HUES64 (cell line): Measurements from ENCODE around the gene PIK3R5.

Experiments used
- H3K27ac ChIP-seq: 2 replicates; pipeline ENCODE4 v1.7.0; 2013; ENCODE audit warnings: low read depth, low read length, inconsistent platforms
- H3K27me3 ChIP-seq: 2 replicates; pipeline ENCODE4 v1.6.1; 2013; ENCODE audit warnings: mild to moderate bottlenecking, low read length; ENCODE audit not compliant: insufficient read depth
- H3K36me3 ChIP-seq: 2 replicates; pipeline ENCODE4 v1.6.1; 2013; ENCODE audit warnings: mild to moderate bottlenecking, low read length; ENCODE audit not compliant: insufficient read depth
- H3K4me1 ChIP-seq: 2 replicates; pipeline ENCODE4 v1.6.1; 2013; ENCODE audit warnings: mild to moderate bottlenecking, low read length, moderate library complexity; ENCODE audit not compliant: insufficient read depth
- H3K4me3 ChIP-seq: 2 replicates; pipeline ENCODE4 v1.5.1; 2013; ENCODE audit warnings: mild to moderate bottlenecking, low read length, moderate library complexity
- H3K9ac ChIP-seq: 2 replicates; pipeline ENCODE4 v1.6.1; 2013; ENCODE audit warnings: mild to moderate bottlenecking, low read depth, low read length
- H3K9me3 ChIP-seq: 2 replicates; pipeline ENCODE4 v1.6.1; 2013; ENCODE audit warnings: low read depth, low read length; ENCODE audit not compliant: insufficient read depth
- WGBS: fragments of 150-250, 120-280 bp; methylation state at CpG from one replicate; pipeline ENCODE4 v1.1.7; 2013; ENCODE audit warnings: missing lambda C conversion rate; 5-methylcytosine and 5-hydroxymethylcytosine counted together

Gene PIK3R5

DNA sequence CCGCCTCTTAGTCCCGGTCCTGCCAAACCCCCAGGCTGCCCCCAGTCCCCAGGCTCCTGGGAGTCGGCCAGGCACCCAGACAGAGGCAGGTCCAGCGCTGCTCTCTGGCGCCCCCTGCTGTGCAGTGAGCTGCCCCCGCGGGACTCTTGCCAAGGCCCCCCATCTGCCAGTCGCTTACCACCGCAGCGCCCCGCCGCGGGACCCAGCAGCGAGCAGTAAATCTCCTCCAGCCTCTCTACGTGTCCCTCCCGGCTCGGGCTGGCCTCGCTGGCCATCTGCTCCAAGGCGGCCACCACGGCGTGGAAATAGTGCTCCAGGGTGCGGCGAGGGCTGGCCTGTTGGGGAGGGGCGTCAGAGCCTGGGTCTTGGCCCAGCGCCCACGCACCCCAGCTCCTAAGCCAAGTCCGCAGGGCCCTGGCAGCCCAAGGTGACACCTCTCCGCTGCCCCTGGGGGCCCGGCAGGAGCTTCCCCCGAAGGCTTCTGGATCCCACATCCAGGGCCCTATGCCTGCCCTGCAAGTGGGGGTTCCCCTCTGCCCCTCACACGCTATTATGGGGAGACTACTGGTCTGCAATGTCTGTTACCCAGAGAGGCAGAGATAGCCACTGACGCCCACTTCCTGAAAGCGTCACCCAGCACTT, 132.7 kb downstream of the PIK3R5 start:
- H3K4me1 ChIP-seq, result 0 out of 2 replicates have a peak, but pooled peaks cover 4% of the 10 kb centered on the region
- no peaks in the 10 kb centered on the region for H3K27me3 ChIP-seq
- H3K9ac ChIP-seq, result no peak overlapping the region
- no peak overlapping the region for H3K27ac ChIP-seq
- H3K9me3 ChIP-seq, result no peaks in the 10 kb centered on the region
- no peak overlapping the region for H3K4me3 ChIP-seq
- WGBS, result 71% methylated on average over 33 of the region's 33 CpGs
- no peaks in the 10 kb centered on the region for H3K36me3 ChIP-seq

- Histone ChIP-seq H3K36me3 (no peaks in the 10 kb centered on the region), H3K4me3 (no peak overlapping the region), H3K9me3 (no peaks in the 10 kb centered on the region), H3K27ac (no peak overlapping the region), H3K9ac (no peak overlapping the region), H3K27me3 (no peaks in the 10 kb centered on the region), H3K4me1 (no peaks in the 10 kb centered on the region)
- 94% methylated on average over 7 of the region's 7 CpGs for WGBS
These were observed 134.2 kb downstream of the PIK3R5 start for GRCh38 chr17:8831234-8831849.

DNA sequence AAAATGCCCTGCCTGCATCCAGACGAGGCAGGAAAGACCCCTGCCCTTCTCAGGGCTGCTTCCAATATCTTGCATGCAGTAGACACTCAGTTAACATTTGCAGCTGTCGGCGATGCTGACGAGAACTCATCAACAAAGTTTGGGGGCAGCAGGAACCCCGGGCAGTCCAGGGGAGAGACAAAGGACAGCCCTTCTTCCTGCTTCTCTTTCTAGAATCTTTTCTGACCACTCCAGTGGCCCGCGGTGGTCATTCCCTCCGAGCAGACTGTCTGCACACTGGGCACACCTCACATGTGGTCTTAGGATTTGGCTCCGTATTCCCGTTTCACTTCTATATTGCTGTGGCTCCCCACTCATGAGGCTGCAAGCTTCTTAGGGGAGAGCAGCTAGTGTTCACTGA, 135.4 kb downstream of the PIK3R5 start:
- H3K4me1 ChIP-seq, result no peaks in the 10 kb centered on the region
- WGBS, result 88% methylated on average over 10 of the region's 10 CpGs
- no peaks in the 10 kb centered on the region for H3K36me3 ChIP-seq
- H3K9ac ChIP-seq, result no peak overlapping the region
- H3K9me3 ChIP-seq, result no peaks in the 10 kb centered on the region
- no peak overlapping the region for H3K4me3 ChIP-seq
- H3K27me3 ChIP-seq, result no peaks in the 10 kb centered on the region
- H3K27ac ChIP-seq, result no peak overlapping the region

- Histone ChIP-seq H3K9ac (no peak overlapping the region), H3K4me1 (no peaks in the 10 kb centered on the region), H3K9me3 (peaks cover 3% of the 10 kb centered on the region; the same call in 1 of the 2 replicates), H3K27me3 (no peaks in the 10 kb centered on the region), H3K27ac (no peak overlapping the region), H3K4me3 (no peak overlapping the region), H3K36me3 (no peaks in the 10 kb centered on the region)
- WGBS, result 96% methylated on average over 16 of the region's 16 CpGs
These were observed 136.2 kb downstream of the PIK3R5 start for GRCh38 chr17:8829036-8829941.
